ENCODE data around the gene ENOX1. TPM values are rescaled to one million over a fixed set of nuclear protein-coding genes. Genes with fewer than 3 reads are reported as not detected.

Gene ENOX1
- total RNA-seq, 1 donor from 2014 or later, result 1.7 TPM

DNA sequence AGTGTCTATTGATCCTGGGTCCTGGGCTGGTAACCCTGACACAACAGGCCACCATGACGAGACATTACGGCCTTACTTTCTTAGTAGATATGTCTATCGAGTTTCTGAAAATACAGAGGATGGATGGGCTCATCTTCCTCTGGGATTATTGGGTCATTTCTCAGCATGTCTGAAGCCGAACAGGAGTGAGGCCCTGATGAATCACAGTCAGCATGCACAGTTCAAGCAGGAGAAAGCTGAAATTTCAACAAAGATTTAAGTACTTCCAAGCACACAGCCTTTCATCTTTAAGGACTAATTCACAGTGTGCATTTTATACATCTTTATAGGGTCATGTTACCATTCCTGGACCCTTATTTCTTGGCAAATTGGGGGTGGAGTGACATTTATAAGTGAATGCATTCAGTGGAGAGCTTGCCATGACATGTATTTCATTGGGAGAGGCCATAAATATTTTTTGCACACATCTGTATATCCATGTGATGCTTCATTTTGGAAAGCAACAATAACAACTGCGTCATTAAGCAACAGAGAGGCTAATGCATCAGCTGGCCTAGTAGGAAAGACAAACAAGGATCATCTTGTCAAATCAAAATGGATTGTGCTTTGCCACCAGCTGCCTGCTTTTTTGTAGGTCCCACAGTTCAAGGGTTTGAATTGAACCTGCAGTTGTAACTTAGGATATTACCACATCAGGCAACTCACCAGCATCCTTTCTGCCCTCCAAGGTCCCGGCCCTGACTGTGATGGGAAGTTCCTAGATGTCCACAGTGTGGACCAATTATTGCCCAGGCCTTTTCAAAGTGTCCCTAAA lies 619.9 kb downstream of the ENOX1 start:
- Mint-ChIP-seq H3K4me3 (ENCODE audit: unreplicated experiment) (no peak overlapping the region), H3K27me3 (ENCODE audit: unreplicated experiment) (peaks cover 1% of the 10 kb centered on the region), H3K27ac (ENCODE audit: unreplicated experiment) (no peak overlapping the region), H3K36me3 (ENCODE audit: low read depth, unreplicated experiment) (no peaks in the 10 kb centered on the region), H3K9me3 (ENCODE audit: unreplicated experiment) (no peaks in the 10 kb centered on the region), H3K4me1 (ENCODE audit: unreplicated experiment) (peaks cover 22% of the 10 kb centered on the region)
- TF ChIP-seq, protein P1, sequence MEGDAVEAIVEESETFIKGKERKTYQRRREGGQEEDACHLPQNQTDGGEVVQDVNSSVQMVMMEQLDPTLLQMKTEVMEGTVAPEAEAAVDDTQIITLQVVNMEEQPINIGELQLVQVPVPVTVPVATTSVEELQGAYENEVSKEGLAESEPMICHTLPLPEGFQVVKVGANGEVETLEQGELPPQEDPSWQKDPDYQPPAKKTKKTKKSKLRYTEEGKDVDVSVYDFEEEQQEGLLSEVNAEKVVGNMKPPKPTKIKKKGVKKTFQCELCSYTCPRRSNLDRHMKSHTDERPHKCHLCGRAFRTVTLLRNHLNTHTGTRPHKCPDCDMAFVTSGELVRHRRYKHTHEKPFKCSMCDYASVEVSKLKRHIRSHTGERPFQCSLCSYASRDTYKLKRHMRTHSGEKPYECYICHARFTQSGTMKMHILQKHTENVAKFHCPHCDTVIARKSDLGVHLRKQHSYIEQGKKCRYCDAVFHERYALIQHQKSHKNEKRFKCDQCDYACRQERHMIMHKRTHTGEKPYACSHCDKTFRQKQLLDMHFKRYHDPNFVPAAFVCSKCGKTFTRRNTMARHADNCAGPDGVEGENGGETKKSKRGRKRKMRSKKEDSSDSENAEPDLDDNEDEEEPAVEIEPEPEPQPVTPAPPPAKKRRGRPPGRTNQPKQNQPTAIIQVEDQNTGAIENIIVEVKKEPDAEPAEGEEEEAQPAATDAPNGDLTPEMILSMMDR (IDR thresholded peaks at IDR 0.05; ENCODE audit: unreplicated experiment), result no peak
- no peak for DNase-seq (ENCODE audit: low spot score)

Other genes starting within 250 kb of the ENOX1 start
- 7.1 TPM for gene CCDC122, start 92.8 kb upstream of the ENOX1 start, total RNA-seq (ENCODE audit: unreplicated experiment)
- gene LACC1, start 92.9 kb upstream of the ENOX1 start, total RNA-seq (ENCODE audit: unreplicated experiment), result 4.8 TPM